ENCODE data around the gene ARID5A.

DNA sequence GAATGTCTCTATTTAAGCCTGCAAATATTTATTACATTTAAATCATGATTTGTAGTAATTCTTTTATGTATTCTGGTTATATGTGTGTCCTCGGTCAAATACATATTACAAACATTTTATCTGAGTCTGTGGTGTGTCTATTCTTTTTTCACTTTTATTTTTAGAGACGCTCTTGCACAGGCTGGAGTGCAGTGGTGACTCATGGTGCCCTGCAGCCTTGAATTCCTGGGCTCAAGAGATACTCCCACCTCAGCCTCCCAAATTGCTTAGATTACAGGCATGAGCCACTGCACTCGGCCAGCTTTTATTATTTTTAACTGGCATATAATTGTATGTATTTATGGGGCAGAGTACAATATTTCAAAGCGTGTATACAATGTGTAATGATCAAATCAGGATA is 47.5 kb downstream of the ARID5A start:
- TF ChIP-seq CTCF (conservative IDR thresholded peaks at IDR 0.05; ENCODE audit: low read length) (no peak), EZH2phosphoT487 (IDR thresholded peaks at IDR 0.05; ENCODE audit: borderline replicate concordance) (no peak)
